Calu3 (cell line): ENCODE measurements around the gene VNN1. TPM values are rescaled to one million over a fixed set of nuclear protein-coding genes. Genes with fewer than 3 reads are reported as not detected.
A peak's percentile ranks its signal among the peaks of the same experiment; 100 is the strongest.

Experiments used
- BruUV-seq: library from RNA; stranded (reverse); fragments of 400-500 nt; replicated peaks from 2 replicates; lab custom pipeline; 2021; lab: Mats Ljungman, UMichigan
- CTCF ChIA-PET: fragments of 300-600 bp; sonication (Branson Sonifier 250); formaldehyde crosslinking; loops from one replicate; lab custom pipeline; 2022; ENCODE audit warnings: antibody characterized with exemption; lab: Charles Lee
- DNase-seq: peaks from one replicate; pipeline ENCODE4 v3.0.0; 2022
- H3K27ac Mint-ChIP-seq: one replicate; pipeline ENCODE4 v1.8.0; 2022; ENCODE audit warnings: mixed read lengths; ENCODE audit not compliant: unreplicated experiment
- H3K27me3 Mint-ChIP-seq: one replicate; pipeline ENCODE4 v1.8.0; 2022; ENCODE audit warnings: mixed read lengths; ENCODE audit not compliant: unreplicated experiment
- H3K36me3 Mint-ChIP-seq: one replicate; pipeline ENCODE4 v1.8.0; 2022; ENCODE audit warnings: mild to moderate bottlenecking, moderate library complexity, mixed read lengths; ENCODE audit not compliant: insufficient read depth, unreplicated experiment
- H3K4me1 Mint-ChIP-seq: one replicate; pipeline ENCODE4 v1.8.0; 2022; ENCODE audit warnings: mild to moderate bottlenecking, low read depth, mixed read lengths; ENCODE audit not compliant: unreplicated experiment
- H3K4me3 Mint-ChIP-seq: one replicate; pipeline ENCODE4 v1.8.0; 2022; ENCODE audit warnings: mild to moderate bottlenecking, low read depth, moderate library complexity, mixed read lengths; ENCODE audit not compliant: unreplicated experiment
- H3K9me3 Mint-ChIP-seq: one replicate; pipeline ENCODE4 v1.8.0; 2022; ENCODE audit warnings: low read depth, mixed read lengths; ENCODE audit not compliant: unreplicated experiment
- CTCF ChIP-seq: fragments of 200-600 bp; IDR thresholded peaks from one replicate; pipeline ENCODE4 v1.8.0; 2022; ENCODE audit warnings: antibody characterized with exemption; ENCODE audit not compliant: unreplicated experiment
- intact Hi-C: fragments of 100-400 bp; cut with micrococcal nuclease; formaldehyde crosslinking; loops from one replicate; pipeline ENCODE4 v1.10.0; 2022; ENCODE audit not compliant: unreplicated experiment
- total RNA-seq: library from RNA; stranded (reverse); gene quantifications from 2 replicates; pipeline ENCODE4 v1.2.3, GENCODE V29; 2022

VNN1 gene
- total RNA-seq, 1 experiment from 2014 or later, result 13.3 TPM

GRCh38 chr6:132669690-132670291, 44.1 kb downstream of the VNN1 start:
- BruUV-seq, result no TSS peak
- peak overlapping the region; percentile 59 for H3K27ac Mint-ChIP-seq
- peak; percentile 30 for TF ChIP-seq CTCF
- CTCF ChIA-PET, result interaction anchor here (0.7 to 2.4 kb wide), 7 partner anchors 18 to 139 kb away, joined by 3 to 13 read pairs (median 5); no protein-coding TSS in a partner anchor
- peaks cover 5% of the 10 kb centered on the region for H3K36me3 Mint-ChIP-seq
- DNase-seq, result no peak
- no peaks in the 10 kb centered on the region for H3K27me3 Mint-ChIP-seq
- H3K9me3 Mint-ChIP-seq, result peaks cover 2% of the 10 kb centered on the region
- intact Hi-C loops, result loop anchor here (1.0 to 5.0 kb wide), 5 partner anchors 43 to 139 kb away; no protein-coding TSS in a partner anchor
- no peak overlapping the region for H3K4me3 Mint-ChIP-seq
- H3K4me1 Mint-ChIP-seq, result peaks cover 54% of the 10 kb centered on the region

- Mint-ChIP-seq H3K27me3 (no peaks in the 10 kb centered on the region), H3K27ac (peak overlapping the region; percentile 66), H3K4me3 (peak overlapping the region; percentile 1), H3K36me3 (peaks cover 5% of the 10 kb centered on the region), H3K4me1 (peaks cover 52% of the 10 kb centered on the region), H3K9me3 (peaks cover 2% of the 10 kb centered on the region)
- CTCF ChIA-PET, result interaction anchor here (0.6 to 1.3 kb wide), 3 partner anchors 47 to 122 kb away, joined by 3 read pairs; no protein-coding TSS in a partner anchor
- no peak for TF ChIP-seq CTCF
- no TSS peak for BruUV-seq
- intact Hi-C loops, result loop anchor here (5.0 kb wide), 1 partner anchor 54 kb away; no protein-coding TSS in a partner anchor
- peak; percentile 25 for DNase-seq
Observed at GRCh38 chr6:132666118-132666517, 47.7 kb downstream of the VNN1 start.

- BruUV-seq, result no TSS peak
- Mint-ChIP-seq H3K4me3 (no peak overlapping the region), H3K36me3 (no peaks in the 10 kb centered on the region), H3K27ac (no peak overlapping the region), H3K27me3 (no peaks in the 10 kb centered on the region), H3K9me3 (peaks cover 2% of the 10 kb centered on the region), H3K4me1 (peaks cover 37% of the 10 kb centered on the region)
- CTCF ChIA-PET, result no interaction called here
- TF ChIP-seq CTCF, result no peak
- DNase-seq, result no peak
- intact Hi-C loops, result loop anchor here (5.0 kb wide), 1 partner anchor 52 kb away; no protein-coding TSS in a partner anchor
Observed at GRCh38 chr6:132664309-132665034, 49.4 kb downstream of the VNN1 start.

- H3K4me1 Mint-ChIP-seq, result peaks cover 33% of the 10 kb centered on the region
- BruUV-seq, result no TSS peak
- intact Hi-C loops, result no loop called here
- no peak for TF ChIP-seq CTCF
- H3K27me3 Mint-ChIP-seq, result no peaks in the 10 kb centered on the region
- no peak for DNase-seq
- CTCF ChIA-PET, result no interaction called here
- no peak overlapping the region for H3K4me3 Mint-ChIP-seq
- no peaks in the 10 kb centered on the region for H3K36me3 Mint-ChIP-seq
- H3K9me3 Mint-ChIP-seq, result peaks cover 2% of the 10 kb centered on the region
- H3K27ac Mint-ChIP-seq, result no peak overlapping the region
Observed at GRCh38 chr6:132663661-132664060, 50.2 kb downstream of the VNN1 start.
